Iris pigment epithelial cell (primary cell): Measurements from ENCODE around the gene PHRF1.

Source experiments
- DNase-seq: peaks from one replicate; pipeline ENCODE4 v3.0.0-alpha.2; 2011; ENCODE audit warnings: low read depth

PHRF1 gene

GRCh38 chr11:537622-538430 is 38.4 kb upstream of the PHRF1 start:
- no peak for DNase-seq

DNA sequence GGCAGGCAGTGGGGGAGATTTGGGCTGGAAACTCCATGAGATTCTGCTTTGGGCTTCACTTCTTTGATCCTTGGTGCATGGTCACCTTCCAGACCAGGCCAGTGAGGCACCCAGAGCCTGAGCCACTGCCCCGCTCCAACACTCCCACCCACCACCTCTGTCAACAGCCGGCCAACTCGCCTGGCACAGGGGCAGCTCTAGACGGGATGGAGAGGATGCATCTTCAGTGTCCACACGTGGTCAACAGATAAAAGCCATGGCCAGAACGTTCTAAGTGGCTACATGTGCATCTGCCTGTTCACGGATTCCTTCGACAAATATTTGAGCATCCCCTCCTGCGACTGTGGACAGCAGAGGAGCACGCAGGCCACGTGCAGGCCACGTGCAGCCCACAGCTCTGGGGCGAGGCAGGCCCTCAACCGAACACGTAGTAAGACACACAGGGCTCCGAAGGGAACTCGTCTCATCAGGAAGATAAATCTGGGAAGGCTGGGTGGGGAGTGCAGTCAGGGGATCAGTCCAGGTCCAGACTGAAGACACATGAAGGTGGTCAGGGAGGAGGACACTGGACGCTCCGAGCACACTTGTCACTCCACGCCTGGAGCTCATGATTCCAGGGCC is 37.7 kb upstream of the PHRF1 start:
- DNase-seq, result no peak

DNA sequence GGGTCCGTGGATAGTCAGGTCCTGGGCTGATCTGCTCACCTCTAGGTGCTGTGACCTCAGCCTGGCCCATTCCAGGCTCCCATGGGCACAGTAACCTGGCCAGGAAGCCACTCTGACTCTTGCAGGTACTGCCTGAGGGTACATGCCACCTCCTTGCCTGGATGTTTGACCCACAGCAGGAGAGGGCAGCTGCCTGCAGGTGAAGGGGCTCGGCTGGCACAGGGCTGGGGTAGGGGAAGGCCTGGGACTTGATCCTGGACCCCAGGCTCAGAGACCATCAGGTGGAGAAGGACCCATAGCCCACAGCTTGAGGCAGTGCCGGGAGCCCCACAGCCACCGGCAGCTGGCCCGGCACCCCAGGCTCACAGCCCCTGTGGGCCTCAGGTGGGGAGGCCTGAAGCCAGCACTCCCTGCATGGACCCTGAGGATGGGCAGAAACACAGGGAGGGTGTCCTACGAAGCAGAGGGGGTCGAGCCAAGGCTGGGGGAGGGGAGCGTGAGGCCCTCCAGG is 36.2 kb upstream of the PHRF1 start:
- DNase-seq, result no peak

- no peak for DNase-seq
Observed at GRCh38 chr11:540583-541432, 35.5 kb upstream of the PHRF1 start.

GRCh38 chr11:541433-541885 is 34.8 kb upstream of the PHRF1 start:
- no peak for DNase-seq

DNA sequence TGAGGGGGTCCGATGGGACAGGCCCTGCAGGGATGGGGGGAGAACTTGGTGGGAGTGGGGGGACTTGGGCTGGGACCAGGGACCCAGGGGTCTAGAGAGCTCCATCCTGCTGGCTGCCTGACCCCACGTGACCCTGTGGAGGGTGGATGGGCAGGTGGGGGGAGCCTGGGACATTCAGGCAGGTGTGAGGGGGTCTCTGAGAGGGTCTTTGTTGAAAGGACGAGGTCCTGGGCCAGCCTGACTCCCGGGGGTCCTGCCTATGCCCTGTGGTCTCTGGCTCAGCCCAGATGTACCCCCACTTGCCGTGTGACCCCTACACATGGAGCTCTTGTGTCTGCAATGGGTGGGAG is 31.5 kb upstream of the PHRF1 start:
- no peak for DNase-seq

- DNase-seq, result no peak
Observed at GRCh38 chr11:545171-545570, 31.1 kb upstream of the PHRF1 start.

DNA sequence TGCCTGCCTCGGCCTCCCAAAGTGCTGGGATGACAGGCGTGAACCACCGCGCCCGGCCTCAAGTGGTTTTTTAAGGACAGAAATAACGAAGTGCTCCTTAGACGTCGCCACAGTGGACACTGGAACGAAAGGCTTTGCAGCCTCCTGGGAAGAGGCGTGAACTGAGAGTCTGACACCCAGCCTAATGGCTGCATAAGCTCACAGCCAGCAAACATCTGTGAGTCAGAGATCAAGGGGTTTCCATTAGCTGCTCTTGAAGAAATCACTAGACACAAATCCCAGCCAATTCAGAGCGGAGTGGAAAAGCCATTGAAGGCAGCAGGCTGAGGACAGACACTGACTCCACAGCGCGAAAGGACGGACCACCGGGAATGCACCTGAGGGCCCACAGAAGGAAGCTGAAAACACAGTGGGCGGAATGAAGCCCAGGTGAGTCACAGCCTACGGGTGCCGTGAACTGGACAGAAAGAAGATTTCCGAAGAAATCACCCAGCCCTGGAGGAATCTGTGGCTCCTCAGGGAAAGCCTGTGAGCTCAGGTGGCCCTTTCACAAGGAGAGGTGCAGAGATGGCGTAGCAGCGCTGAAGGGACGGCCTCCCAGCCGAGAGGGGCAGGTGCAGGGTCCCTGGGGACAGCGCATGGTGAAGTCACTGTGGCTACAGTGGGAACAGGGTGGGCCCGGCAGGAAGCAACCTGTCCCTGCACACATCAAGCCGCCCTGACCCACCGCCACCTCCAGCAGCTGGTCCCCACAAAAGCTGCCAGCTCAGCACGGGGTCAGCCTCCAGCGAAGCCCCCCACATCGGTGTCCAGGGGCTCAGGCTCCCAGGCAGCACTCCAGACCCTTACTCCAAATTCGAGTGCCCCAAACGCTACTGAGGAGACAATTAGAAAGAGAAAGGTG is 27.3 kb upstream of the PHRF1 start:
- DNase-seq, result no peak

DNA sequence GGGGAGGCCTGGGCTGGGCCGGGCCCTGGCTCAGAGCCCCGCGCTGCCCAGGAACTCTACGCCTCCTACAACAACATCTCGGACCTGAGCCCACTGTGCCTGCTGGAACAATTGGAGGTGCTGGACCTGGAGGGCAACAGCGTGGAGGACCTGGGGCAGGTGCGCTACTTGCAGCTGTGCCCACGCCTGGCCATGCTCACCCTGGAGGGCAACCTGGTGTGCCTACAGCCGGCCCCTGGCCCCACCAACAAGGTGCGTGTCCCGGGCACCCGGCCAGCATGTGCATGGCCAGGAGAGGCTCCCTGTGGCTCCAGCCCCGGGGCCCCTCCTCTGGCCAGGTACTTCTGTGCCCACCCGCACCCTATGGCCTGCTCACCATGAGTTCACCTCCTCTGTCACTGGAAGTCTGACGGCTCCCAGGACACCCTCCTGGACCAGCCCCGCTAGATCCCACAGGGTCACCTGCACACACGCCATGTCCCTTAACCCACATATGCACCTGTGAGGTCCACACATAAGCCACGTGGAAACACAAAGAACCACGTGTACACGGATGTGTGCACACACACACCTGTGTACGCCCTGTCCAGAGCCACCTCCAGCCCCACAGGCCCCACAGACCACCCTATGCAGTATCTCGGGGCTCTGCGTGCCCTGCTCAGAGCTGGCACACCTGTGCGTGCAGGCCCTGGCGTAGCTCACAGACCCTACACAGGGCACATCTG is 26.1 kb upstream of the PHRF1 start:
- no peak for DNase-seq

DNA sequence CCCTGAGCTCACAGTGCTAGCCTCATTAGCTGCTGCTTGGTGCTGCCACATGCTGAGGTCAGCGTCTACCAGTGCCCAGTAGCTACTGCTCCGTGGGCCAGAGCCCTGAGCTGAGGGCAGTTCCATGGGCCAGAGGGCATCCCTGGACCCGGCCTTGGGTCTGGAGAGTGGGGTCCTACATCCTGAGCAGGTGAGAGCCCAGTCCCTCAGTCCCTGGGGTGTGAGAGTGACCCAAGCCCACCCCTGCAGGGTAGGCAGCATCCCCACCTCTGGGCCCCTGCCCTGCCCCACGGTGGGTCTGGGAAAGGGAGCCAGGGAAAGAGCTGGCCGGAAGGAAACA is 25.6 kb upstream of the PHRF1 start:
- no peak for DNase-seq

DNA sequence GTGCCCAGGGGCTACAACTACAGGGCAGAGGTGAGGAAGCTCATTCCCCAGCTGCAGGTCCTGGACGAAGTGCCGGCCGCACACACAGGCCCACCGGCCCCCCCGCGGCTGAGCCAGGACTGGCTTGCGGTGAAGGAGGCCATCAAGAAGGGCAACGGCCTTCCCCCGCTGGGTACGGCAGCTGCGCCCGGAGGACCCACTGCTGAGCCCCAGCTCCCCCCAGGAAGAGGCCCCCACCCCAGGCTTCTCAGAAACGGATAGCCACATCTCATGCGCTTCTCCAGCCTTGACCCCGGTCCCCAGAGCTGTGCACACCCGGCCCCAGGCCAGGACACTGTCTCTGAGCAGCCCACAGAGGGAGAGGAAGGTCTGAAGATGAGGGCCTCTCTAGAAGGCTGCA is 25.1 kb upstream of the PHRF1 start:
- no peak for DNase-seq

DNA sequence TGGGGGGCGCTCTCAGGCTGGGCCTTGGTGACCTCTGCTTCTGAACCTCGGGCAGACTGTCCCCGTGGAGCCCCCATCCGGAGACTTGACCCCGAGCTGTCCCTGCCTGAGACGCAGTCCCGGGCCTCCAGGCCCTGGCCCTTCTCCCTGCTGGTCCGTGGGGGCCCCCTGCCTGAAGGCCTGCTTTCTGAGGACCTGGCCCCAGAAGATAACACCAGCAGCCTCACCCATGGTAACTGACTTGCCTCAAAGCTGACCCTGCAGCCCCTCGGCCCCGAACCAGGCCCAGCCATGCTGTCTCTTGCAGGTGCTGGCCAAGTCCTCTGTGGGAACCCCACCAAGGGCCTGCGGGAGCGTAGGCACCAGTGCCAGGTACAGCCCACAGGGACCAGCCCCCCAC is 24.7 kb upstream of the PHRF1 start:
- DNase-seq, result no peak

- DNase-seq, result no peak
Observed at GRCh38 chr11:553083-553987, 22.9 kb upstream of the PHRF1 start.

DNA sequence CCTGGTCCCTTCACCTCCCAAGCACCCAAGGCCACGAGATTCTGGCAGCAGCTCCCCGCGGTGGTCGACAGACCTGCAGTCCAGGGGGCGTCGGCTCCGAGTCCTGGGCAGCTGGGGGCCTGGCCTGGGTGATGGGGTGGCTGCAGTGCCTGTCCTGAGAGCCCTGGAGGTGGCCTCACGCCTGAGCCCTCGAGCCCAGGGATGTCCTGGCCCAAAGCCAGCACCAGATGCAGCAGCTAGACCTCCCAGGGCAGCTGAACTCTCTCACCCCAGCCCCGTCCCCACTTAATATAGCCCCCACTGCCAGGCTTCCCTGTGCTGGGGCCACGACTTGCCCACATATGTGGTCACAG is 22.3 kb upstream of the PHRF1 start:
- DNase-seq, result no peak

GRCh38 chr11:554428-555226 is 21.6 kb upstream of the PHRF1 start:
- peak; percentile 29 for DNase-seq

GRCh38 chr11:555227-555779 is 21.0 kb upstream of the PHRF1 start:
- no peak for DNase-seq

DNA sequence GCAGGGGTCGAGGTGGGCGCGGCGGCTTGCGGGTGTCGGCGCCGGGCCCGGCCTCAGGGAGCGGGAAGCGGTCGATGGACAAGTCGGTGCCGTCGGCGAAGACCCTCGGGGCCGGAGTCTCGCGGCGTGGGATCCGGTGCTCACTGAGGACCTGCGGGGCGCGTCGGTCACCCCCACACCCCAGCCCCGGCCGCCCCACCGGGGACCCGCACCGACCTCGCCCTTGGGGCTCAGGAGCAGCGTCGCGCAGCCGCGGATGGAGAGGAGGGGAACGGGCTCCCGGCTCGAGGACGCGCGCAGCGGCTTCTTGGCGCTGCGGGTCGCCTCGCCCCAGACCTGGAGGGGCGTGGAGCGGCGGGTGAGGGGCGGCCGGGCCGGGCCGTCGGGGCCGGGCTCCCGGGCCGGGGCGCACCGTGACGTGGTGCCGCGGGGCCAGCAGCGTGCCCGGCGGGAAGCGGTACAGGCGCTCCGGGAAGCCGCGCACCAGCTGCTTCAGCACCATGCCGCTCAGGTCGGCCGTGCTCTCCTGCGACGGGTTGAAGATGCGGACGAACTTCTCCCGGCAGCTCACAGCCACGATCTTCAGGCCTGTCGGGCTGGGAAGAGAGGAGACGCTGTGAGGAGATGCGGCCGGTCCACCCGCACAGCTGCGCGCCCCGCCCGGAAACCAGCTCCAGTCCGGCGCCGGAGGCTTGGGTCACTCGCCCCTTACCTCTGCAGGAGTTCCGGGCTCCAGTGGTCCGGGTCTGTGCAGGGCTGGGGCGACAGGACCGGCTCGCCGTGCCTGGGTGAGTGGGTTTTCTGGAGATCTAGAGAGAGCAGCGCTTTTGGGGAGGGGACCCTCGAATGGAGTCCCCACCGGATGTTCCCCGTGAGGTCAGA is 20.2 kb upstream of the PHRF1 start:
- no peak for DNase-seq

DNA sequence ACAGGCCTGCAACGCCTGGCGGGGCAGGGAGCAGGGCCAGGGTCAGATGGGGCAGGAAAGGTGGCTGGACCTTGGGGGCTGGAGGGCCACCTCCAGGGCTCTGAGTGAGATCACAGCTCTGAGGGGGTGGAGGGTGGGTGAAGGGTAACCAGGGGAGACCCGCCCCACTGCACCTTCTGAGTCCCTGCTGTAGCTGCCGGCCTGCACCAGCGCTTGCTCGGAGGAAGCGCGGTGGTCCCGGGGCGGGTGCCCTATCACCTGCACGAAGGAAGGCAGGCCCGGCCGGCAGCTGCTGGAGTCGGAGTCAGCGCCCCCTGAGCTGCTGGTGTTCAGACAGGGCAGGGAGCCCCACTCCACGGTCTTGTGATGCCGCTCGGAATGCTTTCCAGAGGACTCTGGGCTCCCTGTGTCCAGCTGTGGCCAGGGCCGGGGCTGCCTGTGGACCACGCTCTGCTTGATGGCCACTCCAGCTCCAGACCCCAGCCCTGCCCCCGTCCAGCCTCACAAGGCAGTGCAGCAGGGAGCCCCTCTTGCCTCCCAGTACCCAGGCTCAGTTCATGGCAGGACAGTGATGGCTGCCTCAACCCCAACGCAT is 19.5 kb upstream of the PHRF1 start:
- no peak for DNase-seq
